Measurements from ENCODE around the gene NECAB3.

Gene NECAB3

DNA sequence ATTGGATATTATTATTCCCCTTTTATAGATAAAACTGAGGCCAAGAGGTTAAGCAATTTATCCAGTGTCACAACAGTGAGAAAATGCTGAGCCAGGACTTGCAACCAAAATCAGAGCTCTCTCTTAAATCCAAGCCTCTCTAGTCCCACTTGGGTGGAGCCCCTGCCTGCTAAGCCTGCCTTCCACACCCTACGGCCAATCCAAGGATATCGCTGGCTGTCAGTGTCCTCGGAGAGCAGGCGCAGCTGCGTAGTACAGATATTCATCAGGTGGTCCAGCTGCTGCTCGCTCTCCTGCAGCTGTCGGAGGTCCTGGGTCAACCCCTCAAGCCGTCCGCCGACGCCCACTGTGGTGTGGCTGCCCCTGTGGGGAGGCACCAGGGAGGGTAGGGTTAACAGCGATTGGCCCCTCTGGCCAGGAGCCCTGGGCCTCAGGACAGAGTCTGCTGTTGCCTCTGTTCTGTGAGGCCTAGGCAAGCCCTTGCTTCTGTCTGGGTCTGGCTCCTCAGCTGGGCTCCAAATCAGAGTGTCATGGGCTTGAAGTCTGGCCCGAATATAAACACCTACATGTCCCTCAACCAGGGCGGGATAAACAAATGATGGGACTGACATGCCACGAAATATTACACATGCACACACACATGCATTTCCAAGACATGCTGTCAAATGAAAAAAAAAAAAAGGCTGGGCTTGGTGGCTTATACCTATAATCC lies 3.9 kb upstream of the NECAB3 start:
- no peak for DNase-seq (ENCODE audit: low spot score)

DNA sequence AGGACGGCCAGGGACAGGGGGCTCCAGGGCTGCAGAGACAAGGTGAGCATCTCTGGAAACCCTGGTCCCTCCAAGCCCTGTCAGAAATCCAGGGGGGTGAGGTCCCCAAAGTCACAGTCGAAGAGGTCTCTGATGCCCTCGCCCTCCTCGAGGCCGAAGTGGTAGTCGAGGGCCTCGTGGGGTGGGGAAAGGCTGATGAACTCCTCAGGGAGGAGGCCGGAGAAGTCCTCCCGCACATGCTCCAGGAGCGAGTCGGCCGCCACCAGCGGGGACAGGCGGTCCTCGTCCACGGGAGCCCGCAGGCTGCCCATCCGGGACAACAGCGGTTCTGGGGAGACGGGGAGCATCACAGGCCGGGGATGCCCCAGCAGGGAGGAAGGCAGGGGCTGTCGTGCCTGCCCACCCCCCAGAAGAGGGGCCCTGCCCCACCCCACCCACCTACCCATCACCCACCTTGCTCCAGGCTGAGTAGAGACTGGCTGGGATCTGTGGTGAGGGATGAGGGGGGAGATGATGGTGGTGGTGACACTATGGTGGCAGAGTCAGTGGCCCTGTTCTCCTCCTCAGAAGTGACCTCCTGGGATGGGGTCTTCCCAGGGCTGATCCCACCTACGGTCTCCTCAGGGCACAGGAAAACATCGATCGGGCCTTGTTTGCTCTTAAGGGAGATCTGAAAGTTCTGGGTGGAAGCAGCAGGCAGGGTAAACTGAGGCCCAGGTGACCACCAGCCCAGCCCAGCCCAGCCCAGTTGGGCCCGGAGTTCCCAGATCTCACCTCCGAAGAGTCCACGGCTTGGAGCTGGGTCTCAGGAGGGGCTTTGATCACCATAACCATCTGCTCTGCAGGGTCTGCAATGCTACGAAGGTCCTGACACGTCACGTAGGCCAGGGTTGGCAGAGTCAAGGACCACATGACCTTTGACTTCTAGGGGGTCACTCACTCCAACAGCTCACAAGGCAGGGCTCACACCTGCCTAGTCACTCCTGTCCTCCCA lies 2.7 kb upstream of the NECAB3 start:
- DNase-seq (ENCODE audit: low spot score) = no peak

DNA sequence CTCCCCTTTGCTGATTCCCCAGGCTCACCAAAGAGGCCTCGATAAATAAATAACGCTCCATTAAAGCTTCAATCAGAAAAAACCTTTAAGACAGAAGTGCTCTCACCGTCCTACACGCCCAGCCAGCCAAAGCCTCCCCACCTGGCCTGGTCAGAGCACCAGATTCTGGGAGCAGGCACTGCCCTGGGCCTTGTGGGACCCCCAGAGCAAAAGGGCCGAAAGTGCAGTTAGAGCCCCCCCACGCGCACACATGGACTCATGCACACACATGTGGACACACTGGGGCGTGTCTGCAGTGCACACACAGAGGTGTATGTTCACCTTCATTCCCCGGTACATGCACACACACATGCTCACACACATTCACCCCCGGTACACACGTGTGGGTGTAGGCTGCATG lies 1.9 kb upstream of the NECAB3 start:
- DNase-seq (ENCODE audit: low spot score) = no peak

DNA sequence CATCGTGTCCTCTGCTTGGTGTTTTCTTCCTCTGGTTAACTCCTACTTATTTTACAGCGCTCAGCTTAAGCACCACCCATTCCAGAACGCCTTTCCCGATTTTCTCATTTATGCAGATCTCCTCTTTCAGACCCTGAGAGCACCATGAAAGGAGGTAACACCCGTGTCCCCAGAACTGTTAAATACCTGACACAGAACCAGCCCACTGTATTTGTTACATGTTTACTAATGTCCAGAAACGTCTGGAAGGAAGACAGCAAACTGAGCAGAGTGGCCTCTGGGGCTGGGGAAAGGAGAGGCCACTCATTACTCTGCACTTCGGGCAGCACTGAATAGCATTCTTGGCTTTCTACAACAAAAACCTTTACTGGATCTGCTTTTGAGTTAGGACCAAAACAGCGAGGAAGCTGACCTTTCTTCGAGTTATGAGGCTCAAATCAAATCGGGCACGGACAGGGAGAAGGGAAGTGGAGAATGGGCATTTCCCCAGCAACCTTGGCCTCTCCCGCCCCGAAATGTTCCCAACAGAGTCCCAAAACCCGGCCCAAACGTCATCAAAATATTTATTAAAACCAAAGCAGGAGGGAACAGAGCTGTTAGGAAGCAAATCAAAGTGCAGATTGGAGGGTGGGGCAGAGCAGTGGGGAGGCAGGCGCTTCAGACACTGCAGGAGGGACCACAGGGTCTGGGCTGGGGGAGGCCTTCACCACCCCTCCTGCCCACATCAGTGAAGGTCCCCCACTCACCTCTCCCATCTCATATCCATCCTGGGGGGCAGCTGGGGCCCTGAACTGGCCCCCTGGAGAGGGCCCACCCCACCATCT lies 1.1 kb upstream of the NECAB3 start:
- DNase-seq (ENCODE audit: low spot score) = no peak

DNA sequence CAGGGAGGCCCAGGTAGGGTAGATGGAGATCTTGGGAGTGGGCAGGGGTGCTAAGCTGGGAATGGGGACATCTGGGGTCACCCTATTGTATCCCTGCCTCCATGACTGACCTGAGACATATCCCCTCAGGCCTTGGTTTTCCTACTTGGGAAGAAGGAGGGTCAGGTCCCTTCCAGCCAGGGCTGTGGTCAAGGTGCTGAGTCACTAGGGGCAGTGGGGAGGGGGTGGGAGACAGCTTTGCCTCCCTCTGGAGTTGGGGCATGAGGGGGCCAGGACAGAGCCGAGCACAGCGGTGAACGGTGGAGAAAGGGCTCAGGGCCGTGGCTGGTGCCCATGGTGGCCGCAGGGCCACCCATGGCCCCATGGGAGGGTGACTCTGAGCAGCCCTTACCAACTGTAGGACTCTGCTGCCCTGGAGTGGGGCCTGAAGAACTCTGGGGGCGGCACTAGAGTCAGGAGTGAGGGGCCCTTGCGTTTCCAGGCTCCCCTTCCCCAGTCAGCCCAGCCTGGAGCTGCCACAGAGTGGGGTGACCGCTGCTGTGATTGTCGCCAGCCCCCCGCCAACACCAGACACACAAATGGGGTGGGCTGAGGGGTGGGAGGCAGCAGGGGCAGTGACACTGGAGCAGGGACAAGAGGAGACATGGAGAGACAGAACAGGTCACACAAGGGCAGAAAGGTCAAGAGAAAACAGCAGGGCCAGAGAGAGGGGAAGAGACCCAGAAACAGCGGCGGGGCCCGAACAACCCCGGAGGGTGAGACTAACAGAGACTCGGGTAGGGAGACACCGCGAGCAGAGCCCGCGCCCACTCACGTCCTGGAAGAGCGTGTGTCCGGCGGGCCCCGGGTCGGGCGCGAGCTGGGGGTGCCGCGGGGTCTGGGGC lies 576 bp downstream of the NECAB3 start:
- peak; percentile 22 for DNase-seq (ENCODE audit: low spot score)

DNA sequence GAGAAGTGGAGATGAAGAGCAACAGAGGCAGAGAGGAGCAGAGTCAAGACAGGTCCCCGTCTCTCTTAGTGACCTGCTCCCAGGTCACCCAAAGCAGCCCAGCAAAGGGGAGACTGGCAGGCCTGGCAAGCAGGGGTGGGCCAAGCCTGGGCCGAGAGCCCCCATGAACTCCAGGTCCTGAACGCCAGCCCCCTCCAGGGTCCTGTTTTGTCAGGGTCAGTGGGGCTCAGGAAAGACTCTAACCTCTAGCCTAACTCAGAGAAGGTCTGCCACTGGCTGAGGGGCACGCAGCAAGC lies 1.2 kb downstream of the NECAB3 start:
- DNase-seq (ENCODE audit: low spot score) = no peak

DNA sequence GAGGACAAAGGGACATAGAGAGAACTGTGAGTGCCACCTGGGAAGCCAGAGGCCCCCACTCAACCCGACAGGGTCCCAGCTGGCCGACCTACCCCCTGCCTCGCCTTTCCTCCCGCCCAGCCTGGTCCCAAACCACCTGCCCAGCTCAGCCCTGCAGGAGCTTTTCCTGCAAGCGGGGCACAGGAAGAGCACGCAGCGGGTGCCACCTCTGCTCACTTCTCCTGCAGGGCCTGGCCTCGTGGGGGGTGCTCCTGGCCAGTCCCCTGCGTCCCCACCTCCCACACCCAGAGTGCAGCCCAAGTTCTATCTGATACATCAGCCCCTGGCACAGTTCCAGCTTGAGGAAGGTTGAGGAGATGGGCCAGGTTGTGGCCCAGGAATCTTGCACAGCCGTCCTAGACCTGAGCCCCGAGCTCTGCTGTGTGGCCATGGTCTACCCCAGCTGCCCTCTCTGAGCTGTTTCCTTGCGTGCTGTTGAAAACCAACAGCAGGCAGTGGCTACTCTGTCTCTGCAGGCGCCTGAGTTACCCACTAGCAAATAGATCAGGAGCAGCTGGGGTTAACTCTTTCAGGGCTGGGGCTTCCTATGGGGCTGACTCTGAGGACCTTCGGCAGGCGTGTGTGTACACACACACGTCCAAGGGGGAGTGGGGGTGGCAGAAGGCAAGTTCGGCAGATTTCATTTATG lies 1.7 kb downstream of the NECAB3 start:
- no peak for DNase-seq (ENCODE audit: low spot score)

DNA sequence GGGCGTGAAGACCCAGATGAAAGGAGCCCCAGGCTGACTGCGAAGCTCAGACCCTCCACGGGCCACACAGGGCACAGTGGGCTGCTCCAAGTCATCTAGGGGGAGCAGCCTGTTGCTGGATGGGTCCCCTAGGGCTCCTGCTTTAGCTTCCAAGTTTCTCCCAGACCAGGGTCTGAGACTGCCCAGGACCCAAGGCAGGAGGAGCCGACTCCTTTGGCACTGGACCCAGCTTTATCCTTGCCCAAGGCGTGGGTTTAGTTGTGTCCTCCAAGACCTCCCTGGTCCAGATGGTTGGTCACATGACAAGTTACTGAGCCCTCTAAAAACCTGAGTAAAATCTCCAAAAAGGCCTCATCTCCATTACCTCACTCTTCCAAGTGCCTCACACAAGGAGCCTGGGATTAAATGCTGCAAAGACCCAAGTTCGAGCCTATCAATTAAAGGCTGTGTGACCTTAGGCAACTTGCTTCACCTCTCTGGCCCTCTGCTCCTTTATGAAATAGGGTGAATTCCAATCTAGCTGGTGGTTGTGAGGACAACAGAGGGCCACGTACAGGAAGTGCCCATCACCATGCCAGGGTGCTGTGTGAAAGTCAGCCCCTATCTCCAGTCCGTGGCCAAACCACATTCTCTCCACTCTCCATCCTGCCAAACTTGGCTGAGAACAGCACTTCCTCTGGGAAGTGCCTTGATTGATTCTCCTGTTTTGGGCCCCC lies 2.5 kb downstream of the NECAB3 start:
- no peak for DNase-seq (ENCODE audit: low spot score)

DNA sequence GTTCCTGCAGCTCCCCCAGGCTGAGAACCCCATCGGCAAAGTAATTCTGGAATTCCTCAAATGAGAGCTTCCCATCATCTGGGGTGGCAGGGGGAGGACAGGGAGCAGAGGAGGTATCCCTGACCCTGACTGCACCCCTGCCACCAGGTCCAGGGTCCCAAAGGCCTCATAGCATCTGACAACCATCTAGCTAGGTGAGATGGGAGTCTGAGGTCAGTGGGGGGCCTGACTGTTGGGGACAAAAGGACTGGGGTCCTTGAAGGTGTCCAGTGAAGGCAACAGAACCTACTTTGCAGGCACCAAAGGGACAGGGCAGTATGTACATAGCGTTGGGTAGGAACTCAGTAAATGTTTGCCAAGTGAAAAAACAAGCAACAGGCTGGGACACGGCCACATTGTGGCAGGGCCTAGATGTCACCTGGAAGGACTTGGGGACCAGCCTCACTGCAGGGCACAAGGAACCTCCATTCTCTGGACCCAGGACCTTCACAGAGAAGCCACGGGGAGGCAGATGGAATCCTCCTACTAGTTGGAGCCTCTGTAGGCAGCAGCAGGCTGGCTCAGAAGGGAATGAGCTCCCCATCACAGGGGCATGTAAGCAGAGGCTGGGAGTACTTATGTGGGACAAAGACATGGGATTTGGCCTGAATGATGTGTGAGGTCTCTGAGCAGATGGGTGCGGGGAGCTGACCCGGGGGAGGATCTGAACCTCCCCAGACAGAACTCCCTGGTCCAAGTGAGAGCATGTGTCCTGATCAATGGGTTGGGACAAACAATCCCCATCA lies 3.3 kb downstream of the NECAB3 start:
- DNase-seq (ENCODE audit: low spot score) = no peak

DNA sequence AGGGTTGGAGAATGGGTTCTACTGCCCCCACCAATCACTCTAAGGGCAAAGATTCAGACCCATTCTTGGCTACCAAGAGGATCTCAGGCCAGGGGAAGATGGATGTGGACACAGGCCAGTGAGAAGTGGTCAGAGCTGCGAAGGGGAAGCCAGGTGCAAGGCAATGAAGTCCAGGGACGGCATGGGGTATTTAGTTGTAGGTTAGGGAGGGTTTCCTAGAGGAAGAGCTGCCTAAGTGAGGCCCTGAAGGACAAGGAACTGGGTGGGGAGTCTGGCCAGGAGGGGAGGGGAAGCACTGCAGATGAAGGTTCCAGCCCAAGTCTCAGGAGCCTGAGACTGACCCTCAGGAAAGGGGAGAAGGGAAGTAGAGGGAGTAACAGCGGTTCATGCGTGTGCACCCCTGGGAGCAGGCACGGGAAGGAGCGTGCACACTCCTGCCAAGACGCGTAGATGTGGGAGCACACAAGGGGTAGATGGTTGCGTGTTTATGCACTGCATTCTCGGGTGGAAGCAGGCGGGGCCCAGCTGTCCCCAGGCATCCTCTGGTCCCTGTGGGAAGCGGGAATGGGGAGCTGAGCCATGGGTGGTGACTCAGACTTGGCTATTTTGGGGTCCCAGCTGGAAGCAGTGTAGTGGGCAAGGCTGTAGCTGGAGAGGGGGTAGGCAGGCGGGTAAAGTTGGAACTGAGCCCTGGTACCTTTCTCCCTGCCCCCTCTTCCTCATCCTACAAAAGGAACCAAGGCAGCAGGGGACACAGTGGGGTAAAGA lies 4.2 kb downstream of the NECAB3 start:
- no peak for DNase-seq (ENCODE audit: low spot score)

DNA sequence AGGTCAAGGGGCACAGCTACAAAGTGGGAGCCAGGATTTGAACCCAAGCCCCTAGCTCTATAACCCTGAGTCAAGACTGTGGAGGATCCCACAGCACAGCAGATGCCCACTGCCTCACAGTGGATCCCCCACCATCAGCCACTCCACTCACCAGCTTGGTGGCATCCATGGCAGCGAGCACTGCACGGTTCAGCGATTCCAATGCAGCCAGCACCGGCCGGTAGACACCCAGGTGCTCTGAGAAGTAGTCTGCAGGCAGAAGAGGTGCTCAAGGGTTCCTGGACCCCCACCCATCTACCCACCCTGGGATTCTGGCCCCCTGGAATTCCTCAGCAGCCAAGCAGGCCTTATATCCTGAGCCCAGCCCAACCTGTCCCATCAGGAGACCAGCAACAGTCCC lies 5.0 kb downstream of the NECAB3 start:
- DNase-seq (ENCODE audit: low spot score) = no peak

DNA sequence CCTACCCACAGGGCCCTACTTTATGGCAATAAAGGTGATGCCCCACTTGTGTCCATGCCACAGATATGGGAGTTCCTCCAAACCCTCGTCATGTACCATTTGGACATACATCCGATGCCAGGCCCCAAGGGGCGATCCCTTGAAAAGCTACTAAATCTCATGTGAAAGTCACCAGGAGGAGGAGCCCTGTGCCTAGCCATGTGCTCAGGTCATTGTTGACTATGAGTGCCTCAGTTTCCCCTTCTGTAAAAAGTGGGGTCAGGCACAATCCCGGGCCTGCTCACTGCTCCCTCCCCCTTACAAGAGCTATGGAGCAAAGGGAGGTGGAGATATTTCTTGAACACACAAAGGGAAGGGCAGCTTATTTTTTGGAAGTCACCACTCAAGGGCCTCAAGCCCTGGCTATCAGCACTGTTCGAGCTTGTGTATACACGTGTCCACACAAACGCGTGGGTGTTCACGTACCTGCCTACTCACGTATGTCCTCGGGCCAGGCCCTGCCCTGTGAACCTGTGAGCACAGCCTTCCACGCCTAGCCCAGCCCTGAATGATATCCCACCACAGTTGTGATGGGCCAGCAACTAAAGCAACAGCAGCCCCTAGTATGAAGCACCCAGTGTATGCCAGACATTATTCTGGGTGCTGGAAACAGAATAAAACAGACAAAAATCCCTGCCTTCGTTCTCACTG lies 5.6 kb downstream of the NECAB3 start:
- no peak for DNase-seq (ENCODE audit: low spot score)

DNA sequence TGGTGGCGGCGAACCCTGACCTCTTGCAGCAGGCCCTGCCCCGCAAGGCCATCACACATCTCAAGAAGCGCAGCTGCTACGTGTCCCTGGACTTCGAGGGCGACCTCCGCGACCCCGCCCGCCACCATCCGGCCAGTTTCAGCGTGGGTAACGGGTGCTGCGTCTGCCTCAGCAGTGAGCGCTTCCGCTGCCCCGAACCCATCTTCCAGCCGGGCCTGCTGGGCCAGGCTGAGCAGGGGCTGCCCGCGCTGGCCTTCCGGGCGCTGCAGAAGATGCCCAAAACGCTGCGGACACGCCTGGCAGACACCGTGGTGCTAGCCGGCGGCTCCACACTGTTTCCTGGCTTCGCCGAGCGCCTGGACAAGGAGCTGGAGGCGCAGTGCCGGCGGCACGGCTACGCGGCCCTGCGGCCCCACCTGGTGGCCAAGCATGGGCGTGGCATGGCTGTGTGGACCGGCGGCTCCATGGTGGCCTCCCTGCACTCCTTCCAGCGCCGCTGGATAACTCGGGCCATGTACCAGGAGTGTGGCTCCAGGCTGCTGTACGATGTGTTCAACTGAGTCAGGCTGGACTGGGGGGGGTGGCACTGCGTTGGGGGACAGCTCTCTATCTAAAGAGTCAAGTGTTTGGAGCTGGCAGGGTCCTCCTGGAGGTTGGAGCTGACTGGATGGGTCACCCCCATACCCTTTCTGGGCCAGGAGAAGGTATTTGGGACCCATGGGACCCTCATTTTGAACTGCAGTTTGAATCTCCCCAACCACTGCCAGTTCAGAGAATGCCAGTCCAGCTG lies 6.4 kb downstream of the NECAB3 start:
- DNase-seq (ENCODE audit: low spot score) = peak; percentile 90

DNA sequence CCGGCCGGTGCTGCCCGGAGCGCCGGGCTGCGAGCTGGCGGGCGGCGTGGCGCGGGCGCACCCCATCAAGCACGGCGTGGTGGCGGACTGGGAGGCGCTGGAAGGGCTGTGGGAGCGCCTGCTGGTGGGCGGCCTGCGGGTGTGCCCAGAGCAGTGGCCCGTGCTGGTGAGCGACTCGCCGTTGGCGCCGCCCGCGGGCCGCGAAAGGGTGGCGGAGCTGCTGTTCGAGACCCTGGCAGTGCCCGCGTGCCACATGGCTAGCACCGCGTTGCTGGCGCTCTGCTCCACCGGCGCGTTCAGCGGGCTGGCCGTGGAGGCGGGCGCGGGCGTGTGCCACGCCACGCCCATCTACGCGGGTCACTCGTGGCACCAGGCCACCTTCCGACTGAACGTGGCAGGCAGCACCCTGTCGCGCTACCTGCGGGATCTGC lies 7.0 kb downstream of the NECAB3 start:
- peak; percentile 54 for DNase-seq (ENCODE audit: low spot score)

DNA sequence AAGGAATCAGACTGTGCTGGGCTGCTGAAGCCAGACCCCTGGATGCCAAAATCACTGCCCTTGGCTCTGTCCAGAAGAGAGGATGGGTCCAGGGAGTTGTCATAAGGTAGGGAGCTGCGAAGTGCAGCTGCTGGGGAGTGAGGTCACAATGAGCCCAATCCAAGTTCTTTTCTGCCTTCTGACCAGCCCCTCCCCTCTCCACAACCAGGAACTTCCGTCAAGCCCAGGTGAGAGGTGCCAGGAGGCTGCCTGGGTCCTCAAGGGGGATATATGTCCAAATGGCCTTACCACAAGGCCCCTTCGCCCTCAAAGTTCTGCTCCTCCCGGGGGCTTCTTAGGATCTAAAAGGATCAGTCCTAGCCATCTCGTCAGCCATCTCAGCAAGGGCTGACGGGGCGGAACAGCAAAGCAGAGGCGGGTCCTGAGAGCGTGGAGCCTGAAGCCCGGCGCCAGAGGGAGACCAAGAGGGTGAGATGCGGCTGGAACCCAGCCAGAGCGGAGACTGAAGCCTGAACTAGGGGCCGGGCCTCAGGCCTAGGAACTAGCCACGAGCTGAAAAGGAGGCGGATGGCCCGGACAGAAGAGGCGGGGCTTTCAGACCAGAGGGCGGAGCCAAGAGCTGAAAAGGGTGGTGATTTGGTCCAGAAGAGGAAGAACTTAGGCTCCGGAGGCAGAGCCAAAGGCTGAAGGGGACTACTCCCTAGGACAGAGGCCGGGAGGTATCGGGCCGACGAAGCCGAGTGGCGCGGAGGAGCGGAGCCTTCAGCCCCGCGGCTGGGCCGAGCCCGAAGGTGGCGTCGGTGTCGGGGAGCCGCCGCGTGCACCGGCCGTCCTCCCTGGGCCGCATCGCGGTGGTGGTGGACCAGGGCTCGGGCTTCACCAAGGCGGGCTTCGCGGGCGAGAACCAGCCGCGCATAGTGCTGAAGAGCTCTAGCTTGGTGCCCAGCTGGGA lies 7.7 kb downstream of the NECAB3 start, which contains the start of gene ACTL10:
ACTL10 (plus strand) TSS at position 651 of the 952 bp plus-strand sequence. CDS start 555 bp downstream, outside the sequence.
- peak; percentile 97 for DNase-seq (ENCODE audit: low spot score)

DNA sequence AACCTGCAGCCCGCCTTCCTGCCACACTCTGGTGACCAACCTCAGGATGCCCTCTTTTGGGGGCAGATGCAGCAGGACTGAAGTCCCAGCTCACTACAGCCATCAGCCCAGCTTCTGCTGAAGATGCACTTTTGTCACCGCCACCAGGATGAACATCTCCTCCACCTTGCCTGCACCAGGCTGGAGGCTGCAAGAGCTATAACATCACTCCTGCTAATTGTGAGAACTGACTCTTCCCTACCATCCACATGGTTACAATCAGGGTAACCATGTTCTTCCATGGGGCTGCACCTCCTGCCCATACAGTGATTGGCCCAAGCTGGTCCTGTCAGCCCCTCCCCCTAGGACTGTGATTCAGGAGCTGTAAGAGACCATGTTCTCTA lies 9.5 kb downstream of the NECAB3 start:
- no peak for DNase-seq (ENCODE audit: low spot score)
